WTC11 (cell line): Measurements from ENCODE around the gene SLC36A4. TPM values are rescaled to one million over a fixed set of nuclear protein-coding genes. Genes with fewer than 3 reads are reported as not detected.

Source experiments
- ATAC-seq: fragments of 200-7000 bp; cut with Tn5 transposase; 2 replicates; pipeline ENCODE4 v1.10.0; 2021; ENCODE audit warnings: mild to moderate bottlenecking, moderate library complexity
- CTCF ChIA-PET: fragments of 300-600 bp; sonication (Branson Sonifier 250); formaldehyde crosslinking; loops from one replicate; lab custom pipeline; 2021; ENCODE audit warnings: antibody characterized with exemption; lab: Charles Lee
- POLR2A ChIA-PET: fragments of 350-600 bp; sonication (Branson Sonifier 250); formaldehyde crosslinking; loops from one replicate; lab custom pipeline; 2021; ENCODE audit warnings: antibody characterized with exemption; lab: Charles Lee
- DNase-seq: peaks from one replicate; pipeline ENCODE4 v3.0.0; 2021; ENCODE audit warnings: low spot score
- H3K27ac Mint-ChIP-seq: 2 replicates; pipeline ENCODE4 v1.8.0; 2021; ENCODE audit warnings: mixed read lengths
- H3K27me3 Mint-ChIP-seq: 2 replicates; pipeline ENCODE4 v1.8.0; 2021; ENCODE audit warnings: low read depth, mild to moderate bottlenecking, moderate library complexity, mixed read lengths
- H3K36me3 Mint-ChIP-seq: 2 replicates; pipeline ENCODE4 v1.8.0; 2021; ENCODE audit warnings: mixed read lengths
- H3K4me1 Mint-ChIP-seq: 2 replicates; pipeline ENCODE4 v1.8.0; 2022; ENCODE audit warnings: mixed read lengths
- H3K4me3 Mint-ChIP-seq: 2 replicates; pipeline ENCODE4 v1.8.0; 2021; ENCODE audit warnings: mild to moderate bottlenecking, moderate library complexity, mixed read lengths
- H3K9me3 Mint-ChIP-seq: 2 replicates; pipeline ENCODE4 v1.8.0; 2021; ENCODE audit warnings: mixed read lengths
- E2F4 ChIP-seq: sonication (generic); formaldehyde crosslinking; IDR thresholded peaks from 2 replicates; pipeline ENCODE4 v1.8.1; 2022; ENCODE audit warnings: low read depth, mild to moderate bottlenecking, moderate library complexity, missing genetic modification reagents, borderline replicate concordance
- EMX1 ChIP-seq: fragments of 250-450 bp; sonication (Bioruptor Pico); IDR thresholded peaks from 2 replicates; pipeline ENCODE4 v1.8.0; 2021; ENCODE audit warnings: mild to moderate bottlenecking
- GABPB1 ChIP-seq: sonication (generic); formaldehyde crosslinking; IDR thresholded peaks from 2 replicates; pipeline ENCODE4 v1.8.1; 2023; ENCODE audit warnings: mild to moderate bottlenecking, missing genetic modification reagents
- HMGXB4 ChIP-seq: sonication (generic); formaldehyde crosslinking; IDR thresholded peaks from 2 replicates; pipeline ENCODE4 v1.8.1; 2023; ENCODE audit warnings: mild to moderate bottlenecking, moderate library complexity, missing genetic modification reagents
- IRF2 ChIP-seq: sonication (generic); formaldehyde crosslinking; IDR thresholded peaks from 2 replicates; pipeline ENCODE4 v1.8.0; 2022; ENCODE audit warnings: low read depth, missing genetic modification reagents, borderline replicate concordance
- NR3C1 ChIP-seq: sonication (generic); formaldehyde crosslinking; conservative IDR thresholded peaks from 2 replicates; pipeline ENCODE4 v1.8.1; 2023; ENCODE audit warnings: low read depth, mild to moderate bottlenecking, missing genetic modification reagents
- PREB ChIP-seq: sonication (generic); formaldehyde crosslinking; IDR thresholded peaks from 2 replicates; pipeline ENCODE4 v1.8.1; 2022; ENCODE audit warnings: mild to moderate bottlenecking, missing genetic modification reagents, moderate library complexity, borderline replicate concordance
- PRRX2 ChIP-seq: fragments of 250-450 bp; sonication (Bioruptor Pico); IDR thresholded peaks from 2 replicates; pipeline ENCODE4 v1.8.0; 2021; ENCODE audit warnings: mild to moderate bottlenecking
- RELA ChIP-seq: sonication (generic); formaldehyde crosslinking; IDR thresholded peaks from 2 replicates; pipeline ENCODE4 v1.8.1; 2022; ENCODE audit warnings: missing genetic modification reagents, mild to moderate bottlenecking, borderline replicate concordance
- TEAD1 ChIP-seq: sonication (generic); formaldehyde crosslinking; IDR thresholded peaks from 2 replicates; pipeline ENCODE4 v1.8.0; 2022; ENCODE audit warnings: mild to moderate bottlenecking, missing genetic modification reagents
- ZBTB43 ChIP-seq: sonication (generic); formaldehyde crosslinking; IDR thresholded peaks from 2 replicates; pipeline ENCODE4 v1.8.1; 2023; ENCODE audit warnings: mild to moderate bottlenecking, missing genetic modification reagents
- ZNF219 ChIP-seq: sonication (generic); formaldehyde crosslinking; IDR thresholded peaks from 2 replicates; pipeline ENCODE4 v1.8.0; 2023; ENCODE audit warnings: missing genetic modification reagents, mild to moderate bottlenecking, borderline replicate concordance
- ZNF281 ChIP-seq: sonication (generic); formaldehyde crosslinking; IDR thresholded peaks from 2 replicates; pipeline ENCODE4 v1.8.0; 2023; ENCODE audit warnings: mild to moderate bottlenecking, missing genetic modification reagents
- total RNA-seq: library from RNA; stranded (reverse); gene quantifications from 3 replicates; pipeline ENCODE4 v1.2.3, GENCODE V29; 2021
- TF ChIP-seq, protein P1 (sequence below): sonication (generic); formaldehyde crosslinking; IDR thresholded peaks from 2 replicates; pipeline ENCODE4 v1.8.0; 2022; ENCODE audit warnings: missing genetic modification reagents

Gene SLC36A4
- total RNA-seq, 1 experiment from 2014 or later: 27.9 TPM

DNA sequence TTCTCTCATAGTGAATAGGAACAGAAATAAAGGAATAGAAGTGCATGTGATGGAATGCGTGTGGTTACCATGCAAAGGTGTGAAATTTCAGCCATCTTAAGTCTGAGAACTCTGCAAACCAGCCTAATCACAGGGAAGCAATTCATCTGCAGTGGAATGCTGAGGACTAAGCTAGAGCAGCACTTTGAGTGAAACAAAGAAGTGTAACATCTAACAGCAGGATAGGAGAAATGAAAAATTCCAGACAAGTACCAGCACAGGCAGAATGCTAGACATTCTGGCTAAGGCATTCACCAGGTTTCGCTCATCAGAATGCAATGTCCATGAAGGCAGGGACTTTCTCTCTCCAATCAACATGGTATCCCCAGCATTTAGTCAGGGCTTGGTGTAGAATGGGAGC lies 41.2 kb upstream of the SLC36A4 start (continued):
- TF ChIP-seq E2F4 (CRISPR knock-in tag) (no peak), ZNF219 (CRISPR knock-in tag) (no peak), GABPB1 (CRISPR knock-in tag) (no peak), EMX1 (CRISPR knock-in tag) (no peak), PREB (CRISPR knock-in tag) (no peak), HMGXB4 (CRISPR knock-in tag) (no peak), PRRX2 (CRISPR knock-in tag) (no peak), NR3C1 (CRISPR knock-in tag) (no peak), RELA (no peak), ZBTB43 (CRISPR knock-in tag) (no peak), TEAD1 (CRISPR knock-in tag) (no peak)

- POLR2A ChIA-PET: no interaction called here
- TF ChIP-seq ZNF281 (CRISPR knock-in tag) (no peak), IRF2 (no peak), TEAD1 (CRISPR knock-in tag) (no peak)
- TF ChIP-seq, protein P1, sequence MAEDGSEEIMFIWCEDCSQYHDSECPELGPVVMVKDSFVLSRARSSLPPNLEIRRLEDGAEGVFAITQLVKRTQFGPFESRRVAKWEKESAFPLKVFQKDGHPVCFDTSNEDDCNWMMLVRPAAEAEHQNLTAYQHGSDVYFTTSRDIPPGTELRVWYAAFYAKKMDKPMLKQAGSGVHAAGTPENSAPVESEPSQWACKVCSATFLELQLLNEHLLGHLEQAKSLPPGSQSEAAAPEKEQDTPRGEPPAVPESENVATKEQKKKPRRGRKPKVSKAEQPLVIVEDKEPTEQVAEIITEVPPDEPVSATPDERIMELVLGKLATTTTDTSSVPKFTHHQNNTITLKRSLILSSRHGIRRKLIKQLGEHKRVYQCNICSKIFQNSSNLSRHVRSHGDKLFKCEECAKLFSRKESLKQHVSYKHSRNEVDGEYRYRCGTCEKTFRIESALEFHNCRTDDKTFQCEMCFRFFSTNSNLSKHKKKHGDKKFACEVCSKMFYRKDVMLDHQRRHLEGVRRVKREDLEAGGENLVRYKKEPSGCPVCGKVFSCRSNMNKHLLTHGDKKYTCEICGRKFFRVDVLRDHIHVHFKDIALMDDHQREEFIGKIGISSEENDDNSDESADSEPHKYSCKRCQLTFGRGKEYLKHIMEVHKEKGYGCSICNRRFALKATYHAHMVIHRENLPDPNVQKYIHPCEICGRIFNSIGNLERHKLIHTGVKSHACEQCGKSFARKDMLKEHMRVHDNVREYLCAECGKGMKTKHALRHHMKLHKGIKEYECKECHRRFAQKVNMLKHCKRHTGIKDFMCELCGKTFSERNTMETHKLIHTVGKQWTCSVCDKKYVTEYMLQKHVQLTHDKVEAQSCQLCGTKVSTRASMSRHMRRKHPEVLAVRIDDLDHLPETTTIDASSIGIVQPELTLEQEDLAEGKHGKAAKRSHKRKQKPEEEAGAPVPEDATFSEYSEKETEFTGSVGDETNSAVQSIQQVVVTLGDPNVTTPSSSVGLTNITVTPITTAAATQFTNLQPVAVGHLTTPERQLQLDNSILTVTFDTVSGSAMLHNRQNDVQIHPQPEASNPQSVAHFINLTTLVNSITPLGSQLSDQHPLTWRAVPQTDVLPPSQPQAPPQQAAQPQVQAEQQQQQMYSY (CRISPR knock-in tag): no peak
- TF ChIP-seq, all 79 proteins: peak for 0
- DNase-seq: no peak
- no peaks in the 10 kb centered on the region for H3K36me3 Mint-ChIP-seq
- H3K27me3 Mint-ChIP-seq: peaks cover 3% of the 10 kb centered on the region; the same call in 1 of the 2 replicates
- no peak overlapping the region for H3K4me3 Mint-ChIP-seq
- CTCF ChIA-PET: interaction anchor here (0.9 to 3.7 kb wide), 8 partner anchors 11 to 425 kb away, joined by 3 to 20 read pairs (median 4); partner anchors contain the start of gene CEP295
- no peaks in the 10 kb centered on the region for H3K9me3 Mint-ChIP-seq
- peaks cover 8% of the 10 kb centered on the region; the same call in 1 of the 2 replicates for H3K4me1 Mint-ChIP-seq
- H3K27ac Mint-ChIP-seq: no peak overlapping the region
- ATAC-seq: peak; percentile 54
Observed at GRCh38 chr11:93236741-93237675, 39.2 kb upstream of the SLC36A4 start.
